ENCODE data around the gene RAB4A.

- TF ChIP-seq TAF1 (IDR thresholded peaks at IDR 0.05; ENCODE audit: low read depth) (no peak), CREB1 (IDR thresholded peaks at IDR 0.05; ENCODE audit: low read depth) (no peak), EP300 (IDR thresholded peaks at IDR 0.05; ENCODE audit: borderline replicate concordance) (no peak), RAD21 (IDR thresholded peaks at IDR 0.05; ENCODE audit: low read depth) (no peak), FOXM1 (IDR thresholded peaks at IDR 0.05; ENCODE audit: borderline replicate concordance, low read depth) (no peak), NFIC (IDR thresholded peaks at IDR 0.05) (no peak), REST (IDR thresholded peaks at IDR 0.05; ENCODE audit: low read depth) (no peak), TEAD4 (IDR thresholded peaks at IDR 0.05) (no peak), MAX (IDR thresholded peaks at IDR 0.05) (no peak), YY1 (IDR thresholded peaks at IDR 0.05; ENCODE audit: low read depth) (no peak), USF1 (IDR thresholded peaks at IDR 0.05) (no peak), CEBPB (IDR thresholded peaks at IDR 0.05) (no peak), EGR1 (IDR thresholded peaks at IDR 0.05) (no peak), TCF12 (IDR thresholded peaks at IDR 0.05; ENCODE audit: low read depth) (no peak)
Measured at GRCh38 chr1:229266274-229266673, 4.6 kb upstream of the RAB4A start.
